ENCODE results near the gene MFSD6. TPM values are rescaled to one million over a fixed set of nuclear protein-coding genes. Genes with fewer than 3 reads are reported as not detected.

Gene MFSD6
- polyA plus RNA-seq, 1 of the 3 experiments (the other 2 are of a cell fraction) = 15.1 TPM

DNA sequence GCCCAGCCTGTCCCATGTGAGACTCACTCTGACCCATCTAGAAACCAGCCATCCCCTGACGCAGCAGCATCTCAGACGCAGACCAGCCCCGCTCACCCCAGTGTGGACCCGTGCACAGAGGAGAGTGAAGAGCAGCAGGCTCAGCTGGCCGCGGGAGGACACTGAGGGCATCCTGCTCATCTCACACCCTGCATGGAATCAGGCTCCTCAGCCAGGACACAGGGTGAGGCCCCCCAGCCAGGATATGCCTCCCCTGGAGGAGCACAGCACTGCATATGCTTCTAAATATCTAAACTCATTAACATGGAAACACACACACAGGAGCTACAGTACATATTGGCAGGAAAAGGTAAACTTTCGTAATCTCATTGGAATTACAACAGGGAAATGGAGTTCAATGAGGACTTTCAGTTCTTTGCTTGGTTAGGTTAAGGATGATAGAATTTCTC, 91.9 kb downstream of the MFSD6 start:
- Histone ChIP-seq H3K36me3 (replicated peaks in 1 of 2; ENCODE audit: control insufficient read depth in 1 of 2, insufficient read depth in 2 of 2, low read length in 1 of 2) (peaks cover 7 to 48% of the 10 kb centered on the region in 2 experiments), H3K27ac (ENCODE audit: low read depth in 2 of 2, low read length in 1 of 2) (no peak overlapping the region), H3K4me3 (ENCODE audit: low read depth in 2 of 2, low read length in 1 of 2) (no peak overlapping the region), H3F3A (replicated peaks; ENCODE audit: insufficient read depth) (no peaks in the 10 kb centered on the region), H4K20me1 (ENCODE audit: insufficient read depth) (no peaks in the 10 kb centered on the region), H3K4me1 (ENCODE audit: control insufficient read depth in 1 of 2, insufficient read depth in 2 of 2, low read depth in 1 of 2, low read length in 1 of 2) (no peaks in the 10 kb centered on the region; a peak in 2 of 4 replicates), H3K4me2 (no peak overlapping the region), H3K27me3 (ENCODE audit: insufficient read depth) (no peaks in the 10 kb centered on the region), H3K79me2 (ENCODE audit: insufficient read depth) (no peaks in the 10 kb centered on the region), H3K9ac (no peak overlapping the region), H3K9me3 (no peaks in the 10 kb centered on the region), H3K9me2 (no peaks in the 10 kb centered on the region), H2AFZ (ENCODE audit: low read depth) (no peak overlapping the region)
- 95% methylated on average over 7 of the region's 7 CpGs for WGBS (ENCODE audit: low lambda C conversion rate)
- TF ChIP-seq MEF2A (IDR thresholded peaks at IDR 0.05; ENCODE audit: borderline replicate concordance, low read depth) (no peak), FOXM1 (IDR thresholded peaks at IDR 0.05; ENCODE audit: low read depth) (no peak), TEAD4 (IDR thresholded peaks at IDR 0.05; ENCODE audit: borderline replicate concordance, insufficient read depth) (no peak), GATA2 (CRISPR knock-in tag; IDR thresholded peaks at IDR 0.05) (no peak), JUND (IDR thresholded peaks at IDR 0.05) (no peak), CHD2 (IDR thresholded peaks at IDR 0.05; ENCODE audit: low read length, partially characterized antibody) (no peak), YY1 (IDR thresholded peaks at IDR 0.05; ENCODE audit: low read depth) (no peak), RCOR1 (IDR thresholded peaks at IDR 0.05; ENCODE audit: low read length) (no peak), EP300 (IDR thresholded peaks at IDR 0.05; ENCODE audit: borderline replicate concordance in 1 of 2, low read depth in 1 of 2, low read length in 1 of 2) (no peak), SMC3 (IDR thresholded peaks at IDR 0.05; ENCODE audit: low read depth, low read length) (no peak)
- TF ChIP-seq, protein P1, sequence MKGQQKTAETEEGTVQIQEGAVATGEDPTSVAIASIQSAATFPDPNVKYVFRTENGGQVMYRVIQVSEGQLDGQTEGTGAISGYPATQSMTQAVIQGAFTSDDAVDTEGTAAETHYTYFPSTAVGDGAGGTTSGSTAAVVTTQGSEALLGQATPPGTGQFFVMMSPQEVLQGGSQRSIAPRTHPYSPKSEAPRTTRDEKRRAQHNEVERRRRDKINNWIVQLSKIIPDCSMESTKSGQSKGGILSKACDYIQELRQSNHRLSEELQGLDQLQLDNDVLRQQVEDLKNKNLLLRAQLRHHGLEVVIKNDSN (IDR thresholded peaks at IDR 0.05; ENCODE audit: borderline replicate concordance, low read depth) = no peak
- no peak for DNase-seq
- CTCF ChIA-PET = no interaction called here
- POLR2A ChIA-PET = no interaction called here

- Histone ChIP-seq H3K9me2 (no peaks in the 10 kb centered on the region), H3F3A (replicated peaks; ENCODE audit: insufficient read depth) (no peaks in the 10 kb centered on the region), H3K4me2 (no peak overlapping the region), H3K27me3 (ENCODE audit: insufficient read depth) (no peaks in the 10 kb centered on the region), H3K9ac (no peak overlapping the region), H3K27ac (ENCODE audit: low read depth in 2 of 2, low read length in 1 of 2) (no peak overlapping the region), H3K36me3 (replicated peaks in 1 of 2; ENCODE audit: control insufficient read depth in 1 of 2, insufficient read depth in 2 of 2, low read length in 1 of 2) (peaks cover 7 to 52% of the 10 kb centered on the region in 2 experiments), H3K9me3 (no peaks in the 10 kb centered on the region), H2AFZ (ENCODE audit: low read depth) (no peak overlapping the region), H4K20me1 (ENCODE audit: insufficient read depth) (no peaks in the 10 kb centered on the region), H3K4me1 (ENCODE audit: control insufficient read depth in 1 of 2, insufficient read depth in 2 of 2, low read depth in 1 of 2, low read length in 1 of 2) (no peaks in the 10 kb centered on the region; a peak in 2 of 4 replicates), H3K4me3 (ENCODE audit: low read depth in 2 of 2, low read length in 1 of 2) (no peak overlapping the region), H3K79me2 (ENCODE audit: insufficient read depth) (no peaks in the 10 kb centered on the region)
- CTCF ChIA-PET = interaction anchor here (0.9 kb wide), 1 partner anchor 76 kb away, joined by 3 read pairs; no protein-coding TSS in a partner anchor
- POLR2A ChIA-PET = no interaction called here
- no peak for DNase-seq
- 92% methylated on average over 5 of the region's 5 CpGs for WGBS (ENCODE audit: low lambda C conversion rate)
- TF ChIP-seq GABPA (IDR thresholded peaks at IDR 0.05; ENCODE audit: low read depth) (no peak), ELF1 (IDR thresholded peaks at IDR 0.05) (no peak), FOXM1 (IDR thresholded peaks at IDR 0.05; ENCODE audit: low read depth) (no peak)
Measured at GRCh38 chr2:190501231-190501630, 93.1 kb downstream of the MFSD6 start.
